ENCODE measurements around the gene NSUN7. TPM values are rescaled to one million over a fixed set of nuclear protein-coding genes. Genes with fewer than 3 reads are reported as not detected.

The NSUN7 gene
- total RNA-seq, 4 donors from 2014 or later: 2.1 to 8.7 (median 2.9) TPM

DNA sequence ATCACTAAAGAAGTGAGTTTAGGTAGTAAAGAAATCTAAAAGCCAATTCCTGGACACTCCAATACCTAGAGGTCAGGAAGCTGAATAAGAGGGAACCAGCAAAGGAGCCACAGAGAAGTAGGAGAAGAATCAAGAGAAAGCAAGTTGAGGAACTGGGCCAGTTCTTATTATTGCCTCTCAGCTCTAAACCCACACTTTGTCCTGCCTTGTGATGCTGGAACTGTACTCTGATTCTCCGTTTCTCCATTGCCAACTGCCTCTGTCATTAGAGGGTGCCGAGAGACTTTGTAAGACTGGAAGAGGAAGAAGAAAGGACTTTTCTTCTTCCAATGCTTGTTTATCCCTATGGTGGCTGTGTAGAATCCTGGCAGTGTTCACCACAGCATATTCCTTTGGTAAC is 38.6 kb downstream of the NSUN7 start:
- Histone ChIP-seq H3K27ac (no peak overlapping the region), H3K4me1 (no peaks in the 10 kb centered on the region), H3K4me3 (no peak overlapping the region), H3K9me3 (no peaks in the 10 kb centered on the region), H3K36me3 (no peaks in the 10 kb centered on the region), H3K27me3 (no peaks in the 10 kb centered on the region)
- ATAC-seq: no peak
- TF ChIP-seq POLR2A (IDR thresholded peaks at IDR 0.05): no peak
- TF ChIP-seq EP300 (IDR thresholded peaks at IDR 0.05): no peak
- TF ChIP-seq, protein P1, sequence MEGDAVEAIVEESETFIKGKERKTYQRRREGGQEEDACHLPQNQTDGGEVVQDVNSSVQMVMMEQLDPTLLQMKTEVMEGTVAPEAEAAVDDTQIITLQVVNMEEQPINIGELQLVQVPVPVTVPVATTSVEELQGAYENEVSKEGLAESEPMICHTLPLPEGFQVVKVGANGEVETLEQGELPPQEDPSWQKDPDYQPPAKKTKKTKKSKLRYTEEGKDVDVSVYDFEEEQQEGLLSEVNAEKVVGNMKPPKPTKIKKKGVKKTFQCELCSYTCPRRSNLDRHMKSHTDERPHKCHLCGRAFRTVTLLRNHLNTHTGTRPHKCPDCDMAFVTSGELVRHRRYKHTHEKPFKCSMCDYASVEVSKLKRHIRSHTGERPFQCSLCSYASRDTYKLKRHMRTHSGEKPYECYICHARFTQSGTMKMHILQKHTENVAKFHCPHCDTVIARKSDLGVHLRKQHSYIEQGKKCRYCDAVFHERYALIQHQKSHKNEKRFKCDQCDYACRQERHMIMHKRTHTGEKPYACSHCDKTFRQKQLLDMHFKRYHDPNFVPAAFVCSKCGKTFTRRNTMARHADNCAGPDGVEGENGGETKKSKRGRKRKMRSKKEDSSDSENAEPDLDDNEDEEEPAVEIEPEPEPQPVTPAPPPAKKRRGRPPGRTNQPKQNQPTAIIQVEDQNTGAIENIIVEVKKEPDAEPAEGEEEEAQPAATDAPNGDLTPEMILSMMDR (IDR thresholded peaks at IDR 0.05): no peak
- no peak for TF ChIP-seq POLR2AphosphoS5 (IDR thresholded peaks at IDR 0.05)
- WGBS, 2 donors (ENCODE audit: low coverage in 1 of 2): 60 to 86% methylated on average over 2 of the region's 2 CpGs

DNA sequence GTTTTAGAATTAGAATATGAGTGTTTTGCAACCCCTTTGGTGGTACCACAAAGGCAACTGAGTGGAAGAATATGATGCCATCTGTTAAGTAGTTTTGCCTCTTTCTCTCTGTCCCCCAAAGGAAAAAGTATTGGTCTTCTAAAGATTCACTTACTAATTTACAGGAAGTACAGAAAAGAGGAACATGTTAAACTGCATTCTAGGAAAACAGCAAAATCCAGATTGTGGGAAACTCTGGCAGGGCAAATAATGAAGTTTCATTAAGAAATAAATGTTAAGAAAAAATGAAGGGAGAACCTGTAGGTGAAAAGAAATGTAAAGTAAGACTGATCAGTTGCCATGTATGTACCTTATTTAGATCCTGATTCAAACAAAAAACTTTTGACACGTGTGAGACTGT is 39.3 kb downstream of the NSUN7 start:
- 65 to 70% methylated on average over 1 of the region's 1 CpG for WGBS, 2 donors (ENCODE audit: low coverage in 1 of 2)
- no peak for ATAC-seq
- Histone ChIP-seq H3K4me1 (no peaks in the 10 kb centered on the region), H3K27me3 (no peaks in the 10 kb centered on the region), H3K4me3 (no peak overlapping the region), H3K9me3 (no peaks in the 10 kb centered on the region), H3K27ac (no peak overlapping the region), H3K36me3 (no peaks in the 10 kb centered on the region)
- TF ChIP-seq POLR2A (IDR thresholded peaks at IDR 0.05) (no peak), POLR2AphosphoS5 (IDR thresholded peaks at IDR 0.05) (no peak), EP300 (IDR thresholded peaks at IDR 0.05) (no peak)
- TF ChIP-seq, protein P1 (IDR thresholded peaks at IDR 0.05): no peak

DNA sequence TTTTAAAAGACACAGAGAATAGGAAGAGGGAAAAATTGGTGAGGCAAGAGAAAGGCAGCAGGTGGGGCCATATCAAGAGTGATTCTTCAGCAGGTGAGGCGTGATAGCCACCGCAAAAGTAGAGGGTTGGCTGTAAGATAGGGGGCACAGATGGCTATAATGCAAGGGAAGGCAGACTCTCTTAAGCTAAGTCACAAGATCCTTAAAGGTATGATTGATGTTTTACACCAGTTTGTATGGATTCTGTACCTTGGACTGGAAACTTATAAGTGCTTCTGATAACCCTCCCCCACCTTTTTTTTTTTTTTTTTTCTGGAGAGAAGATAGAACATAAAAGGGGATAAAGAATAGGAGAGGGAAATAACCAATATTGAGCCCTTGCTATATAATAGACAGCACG is 40.0 kb downstream of the NSUN7 start:
- H3K9me3 ChIP-seq: no peaks in the 10 kb centered on the region
- H3K4me3 ChIP-seq: no peak overlapping the region
- no peak for ATAC-seq
- no peak overlapping the region for H3K27ac ChIP-seq
- no peaks in the 10 kb centered on the region for H3K36me3 ChIP-seq
- 92 to 100% methylated on average over 2 to 3 of the region's 3 CpGs for WGBS, 2 donors (ENCODE audit: low coverage in 1 of 2)
- TF ChIP-seq POLR2A (IDR thresholded peaks at IDR 0.05) (no peak), POLR2AphosphoS5 (IDR thresholded peaks at IDR 0.05) (no peak), EP300 (IDR thresholded peaks at IDR 0.05) (no peak)
- TF ChIP-seq, protein P1 (IDR thresholded peaks at IDR 0.05): no peak
- H3K27me3 ChIP-seq: no peaks in the 10 kb centered on the region
- no peaks in the 10 kb centered on the region for H3K4me1 ChIP-seq

DNA sequence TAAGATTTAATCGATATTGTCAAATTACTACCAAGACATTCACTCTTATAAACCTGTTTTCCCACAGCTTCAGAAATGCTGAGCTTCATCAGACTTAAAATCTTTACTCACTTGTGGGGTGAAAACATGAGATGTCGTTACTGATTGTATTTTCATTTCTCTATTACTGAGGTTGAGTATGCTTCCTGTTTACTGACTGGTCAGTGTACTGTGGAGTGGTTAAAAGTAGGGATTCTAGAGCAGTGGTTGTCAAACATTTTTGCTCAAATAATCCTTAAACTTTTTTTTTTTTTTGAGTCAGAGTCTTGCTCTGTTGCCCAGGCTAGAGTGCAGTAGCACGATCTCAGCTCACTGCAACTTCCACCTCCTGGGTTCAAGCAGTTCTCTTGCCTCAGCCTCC is 50.3 kb downstream of the NSUN7 start:
- Histone ChIP-seq H3K27ac (no peak overlapping the region), H3K4me3 (no peak overlapping the region), H3K36me3 (no peaks in the 10 kb centered on the region), H3K4me1 (no peaks in the 10 kb centered on the region), H3K9me3 (no peaks in the 10 kb centered on the region), H3K27me3 (no peaks in the 10 kb centered on the region)
- ATAC-seq: no peak
- TF ChIP-seq EP300 (IDR thresholded peaks at IDR 0.05) (no peak), POLR2AphosphoS5 (IDR thresholded peaks at IDR 0.05) (no peak), POLR2A (IDR thresholded peaks at IDR 0.05) (no peak)
- TF ChIP-seq, protein P1 (IDR thresholded peaks at IDR 0.05): no peak
- 83 to 96% methylated on average over 3 of the region's 3 CpGs for WGBS, 2 donors (ENCODE audit: low coverage in 1 of 2)

DNA sequence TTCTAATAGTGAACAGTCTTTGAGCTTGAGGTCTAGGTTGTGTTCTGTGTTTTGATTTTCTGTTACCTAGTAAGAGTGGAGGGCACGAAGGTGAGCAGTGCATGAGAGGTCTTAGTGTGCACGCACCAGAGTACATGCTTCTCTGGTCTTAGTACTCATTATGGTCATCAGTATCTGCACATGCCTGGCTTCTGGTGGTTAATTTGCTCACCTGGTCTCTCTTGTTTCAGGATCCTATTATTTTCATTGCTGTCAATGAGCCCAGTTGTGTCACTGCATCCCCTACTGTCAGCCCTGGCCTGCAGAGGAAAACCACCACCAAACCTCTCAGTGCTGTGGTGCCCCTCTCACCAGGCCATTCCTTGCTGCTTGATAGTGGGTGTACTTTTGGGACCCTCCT is 54.8 kb downstream of the NSUN7 start:
- no peaks in the 10 kb centered on the region for H3K36me3 ChIP-seq
- no peak overlapping the region for H3K27ac ChIP-seq
- H3K9me3 ChIP-seq: no peaks in the 10 kb centered on the region
- 91 to 100% methylated on average over 2 of the region's 2 CpGs for WGBS, 2 donors (ENCODE audit: low coverage in 1 of 2)
- ATAC-seq: no peak
- H3K4me3 ChIP-seq: no peak overlapping the region
- H3K4me1 ChIP-seq: peaks cover 0 to 12% (median 0%) of the 10 kb centered on the region in 3 donors
- TF ChIP-seq POLR2AphosphoS5 (IDR thresholded peaks at IDR 0.05) (no peak), POLR2A (IDR thresholded peaks at IDR 0.05) (no peak), EP300 (IDR thresholded peaks at IDR 0.05) (no peak)
- TF ChIP-seq, protein P1 (IDR thresholded peaks at IDR 0.05): no peak
- H3K27me3 ChIP-seq: no peaks in the 10 kb centered on the region

Data from gastroesophageal sphincter (tissue), 4 donors.